PC-9 (cell line): ENCODE data around the gene MAP3K13. TPM values are rescaled to one million over a fixed set of nuclear protein-coding genes. Genes with fewer than 3 reads are reported as not detected.
A peak's percentile ranks its signal among the peaks of the same experiment; 100 is the strongest.

ENCODE experiments used
- BruUV-seq: library from RNA; stranded (reverse); fragments of 400-500 nt; replicated peaks from 2 replicates; lab custom pipeline; 2021; lab: Mats Ljungman, UMichigan
- CTCF ChIA-PET: fragments of 300-600 bp; sonication (Branson Sonifier 250); formaldehyde crosslinking; loops from one replicate; lab custom pipeline; 2022; ENCODE audit warnings: antibody characterized with exemption; lab: Charles Lee
- POLR2A ChIA-PET: fragments of 300-600 bp; sonication (Branson Sonifier 250); formaldehyde crosslinking; loops from one replicate; lab custom pipeline; 2022; ENCODE audit warnings: antibody characterized with exemption; ENCODE audit not compliant: unreplicated experiment; lab: Charles Lee
- DNase-seq, 2 experiments: peaks; one replicate each; pipeline versions ENCODE4 v3.0.0 to v3.0.0-alpha.2; 2015 to 2022; ENCODE audit warnings: mixed read lengths in 1 of 2
- H2AFZ ChIP-seq: fragments of 200-600 bp; sonication (generic); 2 replicates; pipeline ENCODE4 v1.8.1; 2017; ENCODE audit warnings: antibody characterized with exemption
- H3F3A ChIP-seq: fragments of 200-600 bp; sonication (generic); 2 replicates; pipeline ENCODE4 v1.8.1; 2017; ENCODE audit warnings: antibody characterized with exemption, mild to moderate bottlenecking, low read depth; ENCODE audit not compliant: insufficient read depth
- H3K27ac ChIP-seq: fragments of 200-600 bp; sonication (generic); 2 replicates; pipeline ENCODE4 v1.6.1; 2016; ENCODE audit warnings: mixed run types
- H3K27me3 ChIP-seq: fragments of 200-600 bp; sonication (generic); 2 replicates; pipeline ENCODE4 v1.6.1; 2016; ENCODE audit warnings: low read depth, mixed run types; ENCODE audit not compliant: insufficient read depth
- H3K36me3 ChIP-seq: fragments of 200-600 bp; sonication (generic); 2 replicates; pipeline ENCODE4 v1.6.1; 2016; ENCODE audit warnings: low read depth, mixed run types
- H3K4me1 ChIP-seq: fragments of 200-600 bp; sonication (generic); replicated peaks from 2 replicates; pipeline ENCODE4 v1.6.1; 2016; ENCODE audit warnings: mixed run types; ENCODE audit not compliant: insufficient read depth
- H3K4me2 ChIP-seq: fragments of 200-600 bp; sonication (generic); 2 replicates; pipeline ENCODE4 v1.6.1; 2017; ENCODE audit warnings: mixed run types
- H3K4me3 ChIP-seq: fragments of 200-600 bp; sonication (generic); 2 replicates; pipeline ENCODE4 v1.6.1; 2016; ENCODE audit warnings: mixed run types
- H3K79me2 ChIP-seq: fragments of 200-600 bp; sonication (generic); 2 replicates; pipeline ENCODE4 v1.6.1; 2017; ENCODE audit warnings: low read depth, mixed run types
- H3K9me2 ChIP-seq: fragments of 200-600 bp; sonication (generic); 2 replicates; pipeline ENCODE4 v1.8.1; 2017; ENCODE audit warnings: mild to moderate bottlenecking; ENCODE audit not compliant: insufficient read depth
- H3K9me3 ChIP-seq: fragments of 200-600 bp; sonication (generic); 2 replicates; pipeline ENCODE4 v1.8.1; 2016; ENCODE audit warnings: low read depth; ENCODE audit not compliant: insufficient read depth
- H4K20me1 ChIP-seq: fragments of 200-600 bp; sonication (generic); 2 replicates; pipeline ENCODE4 v1.8.1; 2017; ENCODE audit not compliant: insufficient read depth
- EZH2 ChIP-seq: fragments of 200-600 bp; sonication (generic); IDR thresholded peaks from 2 replicates; pipeline ENCODE4 v1.8.0; 2017; ENCODE audit warnings: antibody characterized with exemption, low read depth
- intact Hi-C: fragments of 100-400 bp; cut with micrococcal nuclease; formaldehyde crosslinking; loops from one replicate; pipeline ENCODE4 v1.10.0; 2022; ENCODE audit not compliant: unreplicated experiment
- total RNA-seq: library from RNA; stranded (reverse); gene quantifications from 2 replicates; pipeline ENCODE4 v1.2.3, GENCODE V29; 2021
- TF ChIP-seq, protein P1 (sequence below): fragments of 200-600 bp; sonication (generic); conservative IDR thresholded peaks from 2 replicates; pipeline ENCODE4 v1.6.1; 2017; ENCODE audit warnings: mixed run types, antibody characterized with exemption, mild to moderate bottlenecking, moderate library complexity

Gene MAP3K13
- total RNA-seq, 1 experiment from 2014 or later, result 65.5 TPM

DNA sequence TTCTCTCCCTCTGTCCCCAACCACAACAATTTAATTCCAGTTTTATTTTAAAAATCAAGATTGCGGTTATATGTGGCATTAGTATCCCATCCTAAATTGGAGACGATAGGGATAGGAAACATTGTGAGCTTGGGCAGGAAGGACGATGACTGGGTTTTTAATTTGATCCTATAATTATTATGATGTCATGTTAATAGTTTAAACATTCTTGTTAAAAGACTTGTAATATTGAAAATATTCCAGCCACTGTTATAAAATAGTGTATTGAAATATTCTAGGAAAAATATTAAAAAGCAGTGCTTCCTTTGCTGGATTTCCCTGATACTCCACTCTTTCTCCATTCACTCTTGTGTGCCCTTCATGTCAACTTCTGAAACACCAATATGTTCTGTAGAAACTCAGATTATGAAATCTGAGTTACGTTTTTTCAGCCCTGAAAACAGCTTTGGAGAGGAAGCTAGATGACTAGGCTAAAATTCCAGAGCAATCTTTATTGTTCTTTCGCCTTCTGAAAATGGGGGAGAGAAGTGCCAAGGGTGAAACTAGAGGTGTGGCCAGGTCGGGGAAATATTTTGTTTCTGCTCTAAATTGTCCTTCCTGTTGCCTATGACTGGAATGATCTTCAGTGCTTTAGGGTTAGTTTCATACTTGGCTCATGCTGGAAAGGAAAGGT, 46.1 kb upstream of the MAP3K13 start:
- intact Hi-C loops, result loop anchor here (1.0 to 5.0 kb wide), 6 partner anchors 13 to 245 kb away; partner anchors contain the start of genes MAP3K13 and TMEM41A
- Histone ChIP-seq H4K20me1 (no peaks in the 10 kb centered on the region), H3K4me1 (peaks cover 34% of the 10 kb centered on the region), H3K4me3 (peak overlapping the region; percentile 28), H3K79me2 (no peaks in the 10 kb centered on the region), H3K27ac (peak overlapping the region; percentile 98), H3K9me2 (no peaks in the 10 kb centered on the region; the same call in 1 of the 2 replicates), H2AFZ (peak overlapping the region; percentile 70), H3K9me3 (no peaks in the 10 kb centered on the region), H3K36me3 (no peaks in the 10 kb centered on the region), H3K4me2 (peak overlapping the region; percentile 66), H3K27me3 (no peaks in the 10 kb centered on the region), H3F3A (peaks cover 26% of the 10 kb centered on the region)
- BruUV-seq, result no TSS peak
- ChIA-PET POLR2A (interaction anchor here (0.6 to 1.0 kb wide), 7 partner anchors 12 to 1473 kb away, joined by 3 to 10 read pairs (median 3); no protein-coding TSS in a partner anchor), CTCF (interaction anchor here (1.0 kb wide), 1 partner anchor 36 kb away, joined by 4 read pairs; no protein-coding TSS in a partner anchor)
- peak; percentile 64 to 96 for DNase-seq
- no peak for TF ChIP-seq EZH2
- TF ChIP-seq, protein P1, sequence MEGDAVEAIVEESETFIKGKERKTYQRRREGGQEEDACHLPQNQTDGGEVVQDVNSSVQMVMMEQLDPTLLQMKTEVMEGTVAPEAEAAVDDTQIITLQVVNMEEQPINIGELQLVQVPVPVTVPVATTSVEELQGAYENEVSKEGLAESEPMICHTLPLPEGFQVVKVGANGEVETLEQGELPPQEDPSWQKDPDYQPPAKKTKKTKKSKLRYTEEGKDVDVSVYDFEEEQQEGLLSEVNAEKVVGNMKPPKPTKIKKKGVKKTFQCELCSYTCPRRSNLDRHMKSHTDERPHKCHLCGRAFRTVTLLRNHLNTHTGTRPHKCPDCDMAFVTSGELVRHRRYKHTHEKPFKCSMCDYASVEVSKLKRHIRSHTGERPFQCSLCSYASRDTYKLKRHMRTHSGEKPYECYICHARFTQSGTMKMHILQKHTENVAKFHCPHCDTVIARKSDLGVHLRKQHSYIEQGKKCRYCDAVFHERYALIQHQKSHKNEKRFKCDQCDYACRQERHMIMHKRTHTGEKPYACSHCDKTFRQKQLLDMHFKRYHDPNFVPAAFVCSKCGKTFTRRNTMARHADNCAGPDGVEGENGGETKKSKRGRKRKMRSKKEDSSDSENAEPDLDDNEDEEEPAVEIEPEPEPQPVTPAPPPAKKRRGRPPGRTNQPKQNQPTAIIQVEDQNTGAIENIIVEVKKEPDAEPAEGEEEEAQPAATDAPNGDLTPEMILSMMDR, result no peak

DNA sequence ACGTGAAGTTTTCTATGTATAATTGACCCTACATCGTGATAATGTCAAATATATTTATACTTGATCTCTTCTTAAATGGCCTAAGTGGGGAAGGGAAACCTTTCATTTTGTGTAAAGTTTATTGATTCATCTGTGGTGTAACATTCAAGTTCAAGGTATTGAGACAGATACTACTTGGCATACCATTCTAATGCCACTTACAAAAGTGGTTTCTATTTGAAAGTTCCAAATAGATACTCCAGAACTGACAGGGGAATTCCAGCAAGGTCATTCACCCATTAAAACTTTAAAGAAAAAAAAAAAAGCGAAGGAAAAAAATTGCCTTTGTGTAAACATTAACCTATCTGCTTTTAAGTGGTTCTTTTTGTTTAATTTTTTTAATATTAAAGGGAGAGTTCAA, 45.3 kb upstream of the MAP3K13 start:
- Histone ChIP-seq H3K79me2 (no peaks in the 10 kb centered on the region), H4K20me1 (no peaks in the 10 kb centered on the region), H3K4me3 (peak overlapping the region; percentile 28), H3K9me3 (no peaks in the 10 kb centered on the region), H2AFZ (peak overlapping the region; percentile 70; the same call in 1 of the 2 replicates), H3K27ac (peak overlapping the region; percentile 98), H3K9me2 (no peaks in the 10 kb centered on the region; the same call in 1 of the 2 replicates), H3K27me3 (no peaks in the 10 kb centered on the region), H3F3A (peaks cover 26% of the 10 kb centered on the region), H3K36me3 (no peaks in the 10 kb centered on the region), H3K4me2 (peak overlapping the region; percentile 66), H3K4me1 (peaks cover 34% of the 10 kb centered on the region)
- intact Hi-C loops, result loop anchor here (1.0 to 5.0 kb wide), 7 partner anchors 13 to 245 kb away; partner anchors contain the start of genes MAP3K13 and TMEM41A
- POLR2A ChIA-PET, result interaction anchor here (0.5 to 1.0 kb wide), 5 partner anchors 11 to 577 kb away, joined by 3 to 10 read pairs (median 3); no protein-coding TSS in a partner anchor
- TSS peak; percentile 99 for BruUV-seq
- CTCF ChIA-PET, result interaction anchor here (0.6 to 0.9 kb wide), 2 partner anchors 9 to 15 kb away, joined by 3 to 5 read pairs; no protein-coding TSS in a partner anchor
- no peak for TF ChIP-seq EZH2
- TF ChIP-seq, protein P1, result no peak
- peak in 1 of 2 experiments; percentile 80 for DNase-seq

GRCh38 chr3:185318141-185318540, 44.8 kb upstream of the MAP3K13 start:
- H3K27ac ChIP-seq, result peak overlapping the region; percentile 98
- no peak overlapping the region for H3K4me3 ChIP-seq
- TF ChIP-seq EZH2, result no peak
- TF ChIP-seq, protein P1, result no peak
- ChIA-PET POLR2A (interaction anchor here (0.5 to 0.8 kb wide), 2 partner anchors 10 to 164 kb away, joined by 3 to 6 read pairs; no protein-coding TSS in a partner anchor), CTCF (interaction anchor here (0.6 to 1.1 kb wide), 3 partner anchors 10 to 15 kb away, joined by 3 to 5 read pairs (median 4); no protein-coding TSS in a partner anchor)
- H3K9me2 ChIP-seq, result no peaks in the 10 kb centered on the region; the same call in 1 of the 2 replicates
- BruUV-seq, result no TSS peak
- intact Hi-C loops, result loop anchor here (1.0 to 5.0 kb wide), 4 partner anchors 24 to 244 kb away; partner anchors contain the start of gene TMEM41A
- H3K4me1 ChIP-seq, result peaks cover 34% of the 10 kb centered on the region
- H3K79me2 ChIP-seq, result no peaks in the 10 kb centered on the region
- H2AFZ ChIP-seq, result no peak overlapping the region
- H3K27me3 ChIP-seq, result no peaks in the 10 kb centered on the region
- DNase-seq, result peak in 1 of 2 experiments; percentile 89
- no peaks in the 10 kb centered on the region for H3K9me3 ChIP-seq
- peaks cover 26% of the 10 kb centered on the region for H3F3A ChIP-seq
- H3K36me3 ChIP-seq, result no peaks in the 10 kb centered on the region
- H3K4me2 ChIP-seq, result peak overlapping the region; percentile 66
- no peaks in the 10 kb centered on the region for H4K20me1 ChIP-seq
